SK-N-SH (cell line): ENCODE results near the gene CHSY3. TPM values are rescaled to one million over a fixed set of nuclear protein-coding genes. Genes with fewer than 3 reads are reported as not detected.

Experiments
- CTCF ChIA-PET: fragments of 300-600, 350-600 bp; formaldehyde crosslinking; extraction: SDS; loops from one replicate; lab custom pipeline; 2021; lab: Yijun Ruan, JAX
- POLR2A ChIA-PET: fragments of 350-600 bp; sonication (Branson Sonifier 250); formaldehyde crosslinking; extraction: SDS; loops from one replicate; lab custom pipeline; 2020; ENCODE audit warnings: antibody characterized with exemption, inconsistent platforms; lab: Yijun Ruan, JAX
- DNase-seq: peaks from one replicate; pipeline ENCODE4 v3.0.0; 2012
- H2AFZ ChIP-seq: fragments of 200-600 bp; sonication (generic); 2 replicates; pipeline ENCODE4 v1.8.1; 2016; ENCODE audit warnings: antibody characterized with exemption, mild to moderate bottlenecking, low read depth
- H3F3A ChIP-seq: fragments of 200-600 bp; sonication (generic); replicated peaks from 2 replicates; pipeline ENCODE3; 2016; ENCODE audit warnings: antibody characterized with exemption, mild to moderate bottlenecking; ENCODE audit not compliant: insufficient read depth
- H3K27ac ChIP-seq, 2 experiments: fragments of 200-500 bp in 1 of 2; fragments of 200-600 bp in 1 of 2; sonication (Bioruptor generic) in 1 of 2; sonication (generic), shearing (Covaris generic) in 1 of 2; 2 replicates each; pipeline versions ENCODE4 v1.5.1 to v1.6.1; 2014 to 2016; ENCODE audit warnings: low read depth in 2 of 2, inconsistent platforms in 1 of 2, low read length in 1 of 2, mild to moderate bottlenecking in 1 of 2, mixed read lengths in 1 of 2
- H3K27me3 ChIP-seq: fragments of 200-600 bp; sonication (generic), shearing (Covaris generic); 2 replicates; pipeline ENCODE4 v1.6.1; 2016; ENCODE audit warnings: mixed run types; ENCODE audit not compliant: insufficient read depth
- H3K36me3 ChIP-seq, 2 experiments: fragments of 200-500 bp in 1 of 2; fragments of 200-600 bp in 1 of 2; sonication (Bioruptor generic) in 1 of 2; sonication (generic) in 1 of 2; replicated peaks in 1 of 2; 2 replicates each; pipeline versions ENCODE3 to v1.5.1; 2014 to 2016; ENCODE audit warnings: low read length in 1 of 2, mild to moderate bottlenecking in 1 of 2; ENCODE audit not compliant: insufficient read depth in 2 of 2, control insufficient read depth in 1 of 2
- H3K4me1 ChIP-seq, 2 experiments: fragments of 200-500 bp in 1 of 2; fragments of 200-600 bp in 1 of 2; sonication (Bioruptor generic) in 1 of 2; sonication (generic), shearing (Covaris generic) in 1 of 2; 2 replicates each; pipeline versions ENCODE4 v1.5.1 to v1.6.1; 2014 to 2016; ENCODE audit warnings: low read depth in 1 of 2, low read length in 1 of 2, mixed run types in 1 of 2; ENCODE audit not compliant: insufficient read depth in 2 of 2, control insufficient read depth in 1 of 2
- H3K4me2 ChIP-seq: fragments of 200-600 bp; sonication (generic), shearing (Covaris generic); 2 replicates; pipeline ENCODE4 v1.6.1; 2017; ENCODE audit warnings: mixed run types
- H3K4me3 ChIP-seq, 2 experiments: fragments of 200-500 bp in 1 of 2; fragments of 200-600 bp in 1 of 2; sonication (Bioruptor generic) in 1 of 2; sonication (generic), shearing (Covaris generic) in 1 of 2; 2 replicates each; pipeline versions ENCODE4 v1.5.1 to v1.8.1; 2014 to 2016; ENCODE audit warnings: low read depth in 2 of 2, inconsistent platforms in 1 of 2, low read length in 1 of 2, mild to moderate bottlenecking in 1 of 2, mixed read lengths in 1 of 2, moderate library complexity in 1 of 2
- H3K79me2 ChIP-seq: fragments of 200-600 bp; sonication (generic); 2 replicates; pipeline ENCODE4 v1.8.1; 2017; ENCODE audit warnings: mild to moderate bottlenecking; ENCODE audit not compliant: insufficient read depth
- H3K9ac ChIP-seq: fragments of 200-600 bp; sonication (generic); 2 replicates; pipeline ENCODE4 v1.6.1; 2017; ENCODE audit warnings: mixed run types
- H3K9me2 ChIP-seq: fragments of 200-600 bp; sonication (generic); 2 replicates; pipeline ENCODE4 v1.6.1; 2017; ENCODE audit warnings: mixed run types
- H3K9me3 ChIP-seq: fragments of 200-600 bp; sonication (generic); 2 replicates; pipeline ENCODE4 v1.6.1; 2017; ENCODE audit warnings: mixed run types, mild to moderate bottlenecking, moderate library complexity
- H4K20me1 ChIP-seq: fragments of 200-600 bp; sonication (generic); 2 replicates; pipeline ENCODE4 v1.6.1; 2017; ENCODE audit warnings: mild to moderate bottlenecking, mixed run types; ENCODE audit not compliant: insufficient read depth
- CHD2 ChIP-seq: fragments of 150-350 bp; IDR thresholded peaks from 2 replicates; pipeline ENCODE4 v1.6.1; 2018; ENCODE audit warnings: low read length; ENCODE audit not compliant: partially characterized antibody
- ELF1 ChIP-seq: IDR thresholded peaks from 2 replicates; pipeline ENCODE4 v1.4.0; 2012
- EP300 ChIP-seq, 2 experiments: IDR thresholded peaks; 2 replicates each; pipeline versions ENCODE4 v1.4.0 to v1.6.1; 2012; ENCODE audit warnings: borderline replicate concordance in 1 of 2, low read depth in 1 of 2, low read length in 1 of 2
- EZH2phosphoT487 ChIP-seq: fragments of 200-600 bp; sonication (generic); IDR thresholded peaks from 2 replicates; pipeline ENCODE4 v1.6.1; 2017; ENCODE audit warnings: low read depth, mixed run types, mild to moderate bottlenecking, antibody characterized with exemption, moderate library complexity, borderline replicate concordance
- FOXJ3 ChIP-seq: sonication (generic); formaldehyde crosslinking; IDR thresholded peaks from 2 replicates; pipeline ENCODE4 v1.5.1; 2020; ENCODE audit warnings: mild to moderate bottlenecking, missing genetic modification reagents
- GABPA ChIP-seq: IDR thresholded peaks from 2 replicates; pipeline ENCODE4 v1.4.0; 2012; ENCODE audit warnings: low read depth, mild to moderate bottlenecking
- MEF2A ChIP-seq: IDR thresholded peaks from 2 replicates; pipeline ENCODE4 v1.4.0; 2012; ENCODE audit warnings: low read depth, borderline replicate concordance
- MXI1 ChIP-seq: IDR thresholded peaks from 2 replicates; pipeline ENCODE4 v1.6.1; 2012; ENCODE audit warnings: mild to moderate bottlenecking, low read depth, low read length, improper control_type of control experiment
- NFIC ChIP-seq: IDR thresholded peaks from 2 replicates; pipeline ENCODE4 v1.4.0; 2012; ENCODE audit warnings: borderline replicate concordance
- NRF1 ChIP-seq: IDR thresholded peaks from 2 replicates; pipeline ENCODE4 v1.6.1; 2012; ENCODE audit warnings: low read depth, mild to moderate bottlenecking, low read length
- SIN3A ChIP-seq: IDR thresholded peaks from 2 replicates; pipeline ENCODE4 v1.6.1; 2012; ENCODE audit warnings: low read depth, mild to moderate bottlenecking, low read length, moderate library complexity, borderline replicate concordance
- TCF12 ChIP-seq: IDR thresholded peaks from 2 replicates; pipeline ENCODE4 v1.4.0; 2012
- YY1 ChIP-seq: IDR thresholded peaks from 2 replicates; pipeline ENCODE4 v1.4.0; 2012; ENCODE audit warnings: low read depth, mild to moderate bottlenecking
- WGBS: methylation state at CpG from one replicate; pipeline ENCODE4 v1.1.6; 2017; ENCODE audit warnings: low lambda C conversion rate; 5-methylcytosine and 5-hydroxymethylcytosine counted together
- polyA plus RNA-seq, 3 experiments: library from polyadenylated mRNA; depleted of rRNA; stranded (reverse); fragments of >200 nt; gene quantifications; 2 replicates each; pipeline ENCODE4 v1.2.3, GENCODE V29; 2012
- TF ChIP-seq, protein P1 (sequence below): IDR thresholded peaks from 2 replicates; pipeline ENCODE4 v1.6.1; 2012; ENCODE audit warnings: mild to moderate bottlenecking, low read depth, low read length, moderate library complexity
- TF ChIP-seq, protein P2 (sequence below): IDR thresholded peaks from 2 replicates; pipeline ENCODE4 v1.4.0; 2012; ENCODE audit warnings: low read depth, borderline replicate concordance
- TF ChIP-seq, protein P3 (sequence below): fragments of 150-350 bp; IDR thresholded peaks from 2 replicates; pipeline ENCODE4 v1.6.1; 2017; ENCODE audit warnings: antibody characterized with exemption, low read length, low read depth, borderline replicate concordance
- TF ChIP-seq, protein P4 (sequence below): fragments of 200-600 bp; sonication (generic); IDR thresholded peaks from 2 replicates; pipeline ENCODE4 v1.6.1; 2017; ENCODE audit warnings: antibody characterized with exemption, mild to moderate bottlenecking, moderate library complexity

Gene CHSY3
- polyA plus RNA-seq, 1 of the 3 experiments (the other 2 are of a cell fraction), result not detected

DNA sequence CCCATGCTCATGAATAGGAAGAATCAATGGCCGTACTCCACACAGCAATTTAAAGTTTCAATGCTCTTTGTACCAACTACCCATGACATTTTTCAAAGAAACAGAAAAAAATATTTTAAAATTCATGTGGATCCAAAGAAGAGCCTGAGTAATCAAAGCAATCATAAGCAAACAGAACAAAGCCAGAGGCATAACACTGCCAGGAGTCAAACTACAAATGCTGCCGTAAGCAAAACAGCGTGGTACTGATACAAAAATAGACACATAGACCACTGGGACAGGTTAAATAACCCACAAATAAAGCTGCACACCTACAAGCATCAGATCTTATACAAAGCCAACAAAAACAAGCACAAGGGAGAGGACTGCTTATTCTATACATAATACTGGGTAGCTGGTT is 107.7 kb downstream of the CHSY3 start:
- no peak overlapping the region for H3K4me3 ChIP-seq
- H3K9me3 ChIP-seq, result no peaks in the 10 kb centered on the region
- no peak overlapping the region for H3K9ac ChIP-seq
- H3F3A ChIP-seq, result no peaks in the 10 kb centered on the region
- POLR2A ChIA-PET, result no interaction called here
- no peak for DNase-seq
- no peaks in the 10 kb centered on the region for H3K36me3 ChIP-seq
- TF ChIP-seq SIN3A (no peak), TCF12 (no peak), EZH2phosphoT487 (no peak), NFIC (no peak), MEF2A (no peak), ELF1 (no peak), GABPA (no peak), YY1 (no peak), CHD2 (no peak), FOXJ3 (CRISPR knock-in tag) (no peak), EP300 (IDR thresholded peaks at IDR 0.05; ENCODE audit: borderline replicate concordance in 1 of 2, low read depth in 1 of 2, low read length in 1 of 2) (no peak), NRF1 (no peak), MXI1 (no peak)
- TF ChIP-seq, protein P1, sequence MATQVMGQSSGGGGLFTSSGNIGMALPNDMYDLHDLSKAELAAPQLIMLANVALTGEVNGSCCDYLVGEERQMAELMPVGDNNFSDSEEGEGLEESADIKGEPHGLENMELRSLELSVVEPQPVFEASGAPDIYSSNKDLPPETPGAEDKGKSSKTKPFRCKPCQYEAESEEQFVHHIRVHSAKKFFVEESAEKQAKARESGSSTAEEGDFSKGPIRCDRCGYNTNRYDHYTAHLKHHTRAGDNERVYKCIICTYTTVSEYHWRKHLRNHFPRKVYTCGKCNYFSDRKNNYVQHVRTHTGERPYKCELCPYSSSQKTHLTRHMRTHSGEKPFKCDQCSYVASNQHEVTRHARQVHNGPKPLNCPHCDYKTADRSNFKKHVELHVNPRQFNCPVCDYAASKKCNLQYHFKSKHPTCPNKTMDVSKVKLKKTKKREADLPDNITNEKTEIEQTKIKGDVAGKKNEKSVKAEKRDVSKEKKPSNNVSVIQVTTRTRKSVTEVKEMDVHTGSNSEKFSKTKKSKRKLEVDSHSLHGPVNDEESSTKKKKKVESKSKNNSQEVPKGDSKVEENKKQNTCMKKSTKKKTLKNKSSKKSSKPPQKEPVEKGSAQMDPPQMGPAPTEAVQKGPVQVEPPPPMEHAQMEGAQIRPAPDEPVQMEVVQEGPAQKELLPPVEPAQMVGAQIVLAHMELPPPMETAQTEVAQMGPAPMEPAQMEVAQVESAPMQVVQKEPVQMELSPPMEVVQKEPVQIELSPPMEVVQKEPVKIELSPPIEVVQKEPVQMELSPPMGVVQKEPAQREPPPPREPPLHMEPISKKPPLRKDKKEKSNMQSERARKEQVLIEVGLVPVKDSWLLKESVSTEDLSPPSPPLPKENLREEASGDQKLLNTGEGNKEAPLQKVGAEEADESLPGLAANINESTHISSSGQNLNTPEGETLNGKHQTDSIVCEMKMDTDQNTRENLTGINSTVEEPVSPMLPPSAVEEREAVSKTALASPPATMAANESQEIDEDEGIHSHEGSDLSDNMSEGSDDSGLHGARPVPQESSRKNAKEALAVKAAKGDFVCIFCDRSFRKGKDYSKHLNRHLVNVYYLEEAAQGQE, result no peak
- TF ChIP-seq, protein P2, sequence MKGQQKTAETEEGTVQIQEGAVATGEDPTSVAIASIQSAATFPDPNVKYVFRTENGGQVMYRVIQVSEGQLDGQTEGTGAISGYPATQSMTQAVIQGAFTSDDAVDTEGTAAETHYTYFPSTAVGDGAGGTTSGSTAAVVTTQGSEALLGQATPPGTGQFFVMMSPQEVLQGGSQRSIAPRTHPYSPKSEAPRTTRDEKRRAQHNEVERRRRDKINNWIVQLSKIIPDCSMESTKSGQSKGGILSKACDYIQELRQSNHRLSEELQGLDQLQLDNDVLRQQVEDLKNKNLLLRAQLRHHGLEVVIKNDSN, result no peak
- TF ChIP-seq, protein P3, sequence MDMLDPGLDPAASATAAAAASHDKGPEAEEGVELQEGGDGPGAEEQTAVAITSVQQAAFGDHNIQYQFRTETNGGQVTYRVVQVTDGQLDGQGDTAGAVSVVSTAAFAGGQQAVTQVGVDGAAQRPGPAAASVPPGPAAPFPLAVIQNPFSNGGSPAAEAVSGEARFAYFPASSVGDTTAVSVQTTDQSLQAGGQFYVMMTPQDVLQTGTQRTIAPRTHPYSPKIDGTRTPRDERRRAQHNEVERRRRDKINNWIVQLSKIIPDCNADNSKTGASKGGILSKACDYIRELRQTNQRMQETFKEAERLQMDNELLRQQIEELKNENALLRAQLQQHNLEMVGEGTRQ, result no peak
- TF ChIP-seq, protein P4, sequence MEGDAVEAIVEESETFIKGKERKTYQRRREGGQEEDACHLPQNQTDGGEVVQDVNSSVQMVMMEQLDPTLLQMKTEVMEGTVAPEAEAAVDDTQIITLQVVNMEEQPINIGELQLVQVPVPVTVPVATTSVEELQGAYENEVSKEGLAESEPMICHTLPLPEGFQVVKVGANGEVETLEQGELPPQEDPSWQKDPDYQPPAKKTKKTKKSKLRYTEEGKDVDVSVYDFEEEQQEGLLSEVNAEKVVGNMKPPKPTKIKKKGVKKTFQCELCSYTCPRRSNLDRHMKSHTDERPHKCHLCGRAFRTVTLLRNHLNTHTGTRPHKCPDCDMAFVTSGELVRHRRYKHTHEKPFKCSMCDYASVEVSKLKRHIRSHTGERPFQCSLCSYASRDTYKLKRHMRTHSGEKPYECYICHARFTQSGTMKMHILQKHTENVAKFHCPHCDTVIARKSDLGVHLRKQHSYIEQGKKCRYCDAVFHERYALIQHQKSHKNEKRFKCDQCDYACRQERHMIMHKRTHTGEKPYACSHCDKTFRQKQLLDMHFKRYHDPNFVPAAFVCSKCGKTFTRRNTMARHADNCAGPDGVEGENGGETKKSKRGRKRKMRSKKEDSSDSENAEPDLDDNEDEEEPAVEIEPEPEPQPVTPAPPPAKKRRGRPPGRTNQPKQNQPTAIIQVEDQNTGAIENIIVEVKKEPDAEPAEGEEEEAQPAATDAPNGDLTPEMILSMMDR, result no peak
- TF ChIP-seq, all 33 proteins: peak for 0
- Histone ChIP-seq H3K9me2 (no peaks in the 10 kb centered on the region), H3K27ac (no peak overlapping the region), H3K4me1 (no peaks in the 10 kb centered on the region), H4K20me1 (no peaks in the 10 kb centered on the region), H3K79me2 (no peaks in the 10 kb centered on the region), H3K27me3 (no peaks in the 10 kb centered on the region), H2AFZ (no peak overlapping the region), H3K4me2 (no peak overlapping the region)
- CTCF ChIA-PET, result no interaction called here
- 0% methylated on average over 3 of the region's 3 CpGs for WGBS
